ENCODE data around the gene OLFM2.
"Not testable (repeated sequence)": the region's sequence is repeated elsewhere in the genome, so short reads cannot be mapped to it uniquely, and the experiment has no call there.

Gene OLFM2

DNA sequence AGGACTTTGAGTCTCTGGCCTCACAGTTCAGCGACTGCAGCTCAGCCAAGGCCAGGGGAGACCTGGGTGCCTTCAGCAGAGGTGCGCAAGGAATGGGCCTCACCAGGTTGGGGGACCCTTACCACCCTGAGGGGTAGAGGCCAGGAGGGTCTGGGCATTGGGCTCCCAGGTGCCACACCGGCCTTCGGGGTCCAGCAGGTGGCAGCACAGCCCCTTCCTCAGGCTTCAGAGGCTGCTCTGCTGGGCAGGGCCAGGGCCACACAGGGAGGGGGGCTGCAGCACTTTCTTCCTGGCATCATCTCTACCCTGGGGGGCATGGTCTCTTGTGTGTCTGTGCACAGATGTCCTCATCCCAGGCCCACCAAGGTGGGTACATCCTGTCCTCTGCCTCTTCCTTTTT, 88.3 kb downstream of the OLFM2 start:
- ChIA-PET POLR2A (no interaction called here), CTCF (interaction anchor here (2.0 to 4.2 kb wide), 3 partner anchors 9 to 20 kb away, joined by 10 to 69 read pairs (median 23); partner anchors contain the start of genes PIN1 and UBL5)
- no peak for DNase-seq (ENCODE audit: low read depth, low spot score)

DNA sequence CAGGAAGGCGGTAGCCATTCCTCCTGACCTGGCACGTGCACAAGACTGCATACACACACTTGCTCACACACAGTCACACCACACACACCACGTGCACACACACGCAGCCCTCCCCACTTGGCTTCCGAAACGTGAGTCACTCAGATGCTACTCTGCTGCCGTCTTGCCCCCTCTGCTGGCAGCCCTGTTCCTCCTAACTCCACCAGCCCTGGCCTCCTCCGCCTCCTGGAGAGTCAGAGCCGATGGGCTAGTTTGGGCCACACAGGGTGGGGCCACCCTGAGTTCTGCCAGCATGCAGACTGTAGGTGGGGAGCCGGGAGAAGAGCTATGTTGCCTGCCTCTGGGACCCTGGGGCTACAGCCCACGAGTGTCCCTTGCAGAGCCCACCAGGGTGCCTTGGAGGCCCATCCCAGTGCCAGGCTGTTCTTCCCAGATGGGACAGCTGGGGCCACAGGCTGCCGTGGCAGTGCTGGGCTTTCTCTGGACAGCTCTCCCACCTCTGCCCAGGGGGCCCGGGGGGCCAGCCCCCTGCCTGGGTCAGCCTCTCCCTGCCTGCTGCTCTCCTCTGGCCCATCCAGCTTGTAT, 89.1 kb downstream of the OLFM2 start:
- peak; percentile 75 for DNase-seq (ENCODE audit: low read depth, low spot score)
- CTCF ChIA-PET: interaction anchor here (0.6 to 4.2 kb wide), 8 partner anchors 10 to 254 kb away, joined by 3 to 69 read pairs (median 4); partner anchors contain the start of genes PIN1 and UBL5
- TF ChIP-seq, protein P1, sequence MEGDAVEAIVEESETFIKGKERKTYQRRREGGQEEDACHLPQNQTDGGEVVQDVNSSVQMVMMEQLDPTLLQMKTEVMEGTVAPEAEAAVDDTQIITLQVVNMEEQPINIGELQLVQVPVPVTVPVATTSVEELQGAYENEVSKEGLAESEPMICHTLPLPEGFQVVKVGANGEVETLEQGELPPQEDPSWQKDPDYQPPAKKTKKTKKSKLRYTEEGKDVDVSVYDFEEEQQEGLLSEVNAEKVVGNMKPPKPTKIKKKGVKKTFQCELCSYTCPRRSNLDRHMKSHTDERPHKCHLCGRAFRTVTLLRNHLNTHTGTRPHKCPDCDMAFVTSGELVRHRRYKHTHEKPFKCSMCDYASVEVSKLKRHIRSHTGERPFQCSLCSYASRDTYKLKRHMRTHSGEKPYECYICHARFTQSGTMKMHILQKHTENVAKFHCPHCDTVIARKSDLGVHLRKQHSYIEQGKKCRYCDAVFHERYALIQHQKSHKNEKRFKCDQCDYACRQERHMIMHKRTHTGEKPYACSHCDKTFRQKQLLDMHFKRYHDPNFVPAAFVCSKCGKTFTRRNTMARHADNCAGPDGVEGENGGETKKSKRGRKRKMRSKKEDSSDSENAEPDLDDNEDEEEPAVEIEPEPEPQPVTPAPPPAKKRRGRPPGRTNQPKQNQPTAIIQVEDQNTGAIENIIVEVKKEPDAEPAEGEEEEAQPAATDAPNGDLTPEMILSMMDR (IDR thresholded peaks at IDR 0.05; ENCODE audit: insufficient read depth, low read length, missing control alignments): peak; percentile 95
- no peak overlapping the region for H3K4me3 ChIP-seq (ENCODE audit: low read depth, low read length)
- POLR2A ChIA-PET: no interaction called here

More for the DNA sequence above, 88.3 kb downstream of the OLFM2 start:
- H3K4me3 ChIP-seq (ENCODE audit: low read depth, low read length): no peak overlapping the region
- TF ChIP-seq, protein P1 (IDR thresholded peaks at IDR 0.05; ENCODE audit: insufficient read depth, low read length, missing control alignments): peak; percentile 48

DNA sequence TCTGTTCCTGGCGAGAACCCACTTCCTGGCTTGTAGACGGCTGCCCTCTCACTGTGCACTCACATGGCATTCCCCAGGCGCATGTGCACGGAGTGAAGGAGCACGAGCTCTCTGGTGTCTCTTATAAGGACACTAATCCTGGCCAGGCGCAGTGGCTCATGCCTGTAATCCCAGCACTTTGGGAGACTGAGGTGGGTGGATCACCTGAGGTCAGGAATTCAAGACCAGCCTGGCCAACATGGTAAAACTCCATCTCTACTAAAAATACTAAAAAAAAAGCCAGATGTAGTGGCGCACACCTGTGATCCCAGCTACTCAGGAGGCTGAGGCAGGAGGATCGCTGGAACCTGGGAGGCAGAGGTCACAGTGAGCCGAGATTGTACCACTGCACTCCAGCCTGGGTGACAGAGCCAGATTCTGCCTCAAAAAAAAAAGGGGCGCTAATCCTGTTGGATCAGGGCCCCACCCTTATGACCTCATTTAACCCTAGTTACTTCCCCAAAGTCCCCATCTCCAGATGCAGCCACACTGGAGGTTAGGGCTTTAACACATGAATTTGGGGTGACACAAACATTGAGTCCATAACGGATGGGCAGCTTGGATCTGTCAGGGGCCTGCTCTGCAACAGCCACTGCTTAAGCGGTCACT, 92.6 kb downstream of the OLFM2 start:
- CTCF ChIA-PET: interaction anchor here (1.2 kb wide), 1 partner anchor 8 kb away, joined by 3 read pairs; no protein-coding TSS in a partner anchor
- DNase-seq (ENCODE audit: low read depth, low spot score); H3K4me3 ChIP-seq (ENCODE audit: low read depth, low read length); POLR2A ChIA-PET: not testable (repeated sequence)

DNA sequence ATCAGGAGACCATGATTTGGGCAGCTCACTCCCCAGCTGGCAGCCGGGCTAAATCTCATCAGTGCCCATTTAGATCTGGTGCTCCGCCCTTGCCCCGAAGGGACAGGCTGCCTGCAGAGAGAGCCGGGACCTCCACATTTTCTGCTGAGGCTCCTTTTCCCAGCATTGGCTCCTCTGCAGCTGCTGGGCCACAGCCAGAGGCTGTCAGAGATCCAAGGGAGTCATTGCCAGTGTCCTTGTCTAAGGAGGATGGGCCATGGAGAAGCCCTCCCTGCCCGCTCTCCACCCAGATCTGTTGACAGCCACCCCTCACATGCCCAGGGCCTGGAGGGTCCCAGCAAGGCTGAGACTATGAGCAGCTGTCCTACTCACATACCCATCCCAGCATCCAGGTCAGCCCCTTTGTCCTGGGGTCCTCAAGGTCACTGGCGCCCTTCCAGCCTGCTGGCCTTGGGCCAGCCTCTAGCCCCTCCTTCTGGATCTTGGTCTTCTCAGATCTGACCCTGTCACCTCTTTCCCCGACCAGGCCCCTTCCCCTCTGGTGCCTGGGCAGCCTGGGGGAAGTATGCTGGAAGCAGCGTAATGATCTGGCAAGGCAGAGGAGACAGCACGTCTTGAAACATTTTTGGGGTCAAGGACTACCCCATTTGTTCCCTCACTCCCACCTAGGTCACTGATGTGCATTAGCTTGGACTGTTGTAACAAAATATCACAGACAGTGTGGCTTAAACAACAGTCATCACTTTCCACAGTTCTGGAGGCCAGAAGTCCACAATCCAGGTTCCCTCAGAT, 93.3 kb downstream of the OLFM2 start:
- POLR2A ChIA-PET: no interaction called here
- no peak overlapping the region for H3K4me3 ChIP-seq (ENCODE audit: low read depth, low read length)
- no peak for DNase-seq (ENCODE audit: low read depth, low spot score)
- TF ChIP-seq, protein P1 (IDR thresholded peaks at IDR 0.05; ENCODE audit: insufficient read depth, low read length, missing control alignments): no peak
- CTCF ChIA-PET: interaction anchor here (1.2 kb wide), 1 partner anchor 8 kb away, joined by 3 read pairs; no protein-coding TSS in a partner anchor

DNA sequence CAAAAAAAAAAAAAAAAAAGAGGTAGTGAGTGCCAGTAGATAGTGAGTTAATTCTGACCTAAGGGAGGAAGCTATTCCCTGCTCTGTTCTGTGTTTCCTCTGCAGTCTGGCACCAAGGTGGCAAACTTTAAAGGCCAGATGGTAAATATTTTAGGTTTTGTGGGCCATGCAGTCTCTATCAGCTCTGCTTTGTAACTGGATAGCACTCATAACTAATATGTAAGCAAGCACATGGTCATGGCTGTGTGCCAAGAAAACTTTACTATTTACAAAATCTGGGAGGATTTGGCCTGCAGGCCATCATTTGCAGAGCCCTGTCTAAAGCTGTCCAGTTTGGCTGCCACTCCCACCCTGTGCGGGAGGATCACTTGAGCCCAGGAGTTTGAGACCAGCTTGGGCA, 96.9 kb downstream of the OLFM2 start:
- ChIA-PET CTCF (interaction anchor here (1.9 to 6.2 kb wide), 2 partner anchors 7 to 21 kb away, joined by 4 to 69 read pairs; partner anchors contain the start of gene FBXL12), POLR2A (interaction anchor here (0.6 kb wide), 2 partner anchors 17 to 504 kb away, joined by 3 to 5 read pairs; no protein-coding TSS in a partner anchor)
- DNase-seq (ENCODE audit: low read depth, low spot score): no peak
- no peak overlapping the region for H3K4me3 ChIP-seq (ENCODE audit: low read depth, low read length)
- TF ChIP-seq, protein P1 (IDR thresholded peaks at IDR 0.05; ENCODE audit: insufficient read depth, low read length, missing control alignments): no peak

DNA sequence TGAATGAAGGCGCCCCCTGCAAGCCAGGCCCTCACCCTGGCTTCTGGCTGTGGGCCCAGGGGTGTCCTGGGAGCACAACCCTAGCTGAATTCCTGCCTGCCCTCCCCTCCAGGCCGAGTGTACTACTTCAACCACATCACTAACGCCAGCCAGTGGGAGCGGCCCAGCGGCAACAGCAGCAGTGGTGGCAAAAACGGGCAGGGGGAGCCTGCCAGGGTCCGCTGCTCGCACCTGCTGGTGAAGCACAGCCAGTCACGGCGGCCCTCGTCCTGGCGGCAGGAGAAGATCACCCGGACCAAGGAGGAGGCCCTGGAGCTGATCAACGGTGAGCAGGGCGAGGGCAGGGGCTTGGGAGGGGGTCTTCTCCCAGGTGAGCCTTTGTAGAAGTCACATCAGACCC, 98.0 kb downstream of the OLFM2 start:
- TF ChIP-seq, protein P1 (IDR thresholded peaks at IDR 0.05; ENCODE audit: insufficient read depth, low read length, missing control alignments): no peak
- no peak for DNase-seq (ENCODE audit: low read depth, low spot score)
- H3K4me3 ChIP-seq (ENCODE audit: low read depth, low read length): no peak overlapping the region
- CTCF ChIA-PET: interaction anchor here (1.9 to 6.2 kb wide), 2 partner anchors 8 to 20 kb away, joined by 4 to 69 read pairs; partner anchors contain the start of gene FBXL12
- POLR2A ChIA-PET: no interaction called here
